ENCODE results near the gene NDUFS7. TPM values are rescaled to one million over a fixed set of nuclear protein-coding genes. Genes with fewer than 3 reads are reported as not detected.

The NDUFS7 gene
- total and polyA plus RNA-seq, 10 of the 15 experiments (the other 5 are each of a cell fraction or from before 2014, with no cell fraction given): 5.1 to 282 (median 92.9) TPM

DNA sequence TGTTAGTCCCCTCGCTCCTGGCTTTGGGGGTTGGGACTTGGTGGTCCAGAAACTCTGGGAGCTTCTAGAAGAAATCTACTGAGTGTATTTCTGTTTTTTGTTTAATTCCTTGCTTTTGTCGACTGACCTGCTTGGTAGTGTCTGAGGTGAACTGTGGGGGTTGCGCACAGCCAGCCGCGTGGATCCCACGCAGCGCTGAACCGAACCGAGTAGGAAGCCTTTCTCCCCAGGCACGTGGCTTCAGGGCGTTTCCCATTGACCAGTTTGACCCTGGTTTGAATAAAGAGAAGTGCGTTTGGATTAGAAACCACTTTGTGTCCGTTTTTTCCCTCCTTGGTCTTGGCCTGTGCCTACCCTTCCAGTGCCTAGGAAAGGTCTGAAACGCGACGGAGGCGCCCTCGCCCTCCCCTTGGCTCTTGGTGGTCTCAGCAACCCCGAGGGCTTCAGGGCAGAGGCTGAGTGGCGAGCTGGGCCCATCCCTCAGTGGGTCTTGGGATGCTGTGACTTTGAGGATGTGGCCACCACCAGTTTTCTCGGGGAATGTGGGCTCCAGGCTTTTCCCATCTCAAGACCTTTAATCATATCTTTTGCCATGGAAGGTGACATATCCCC, 51.8 kb downstream of the NDUFS7 start:
- Histone ChIP-seq H3K36me3 (ENCODE audit: control insufficient read depth in 2 of 2, insufficient read depth in 2 of 2, low read length in 1 of 2) (peaks cover 3 to 30% of the 10 kb centered on the region in 2 experiments), H3K4me2 (ENCODE audit: control insufficient read depth, insufficient read depth) (no peak overlapping the region), H3K79me2 (ENCODE audit: control insufficient read depth, insufficient read depth, low read length) (peaks cover 23% of the 10 kb centered on the region), H3K9ac (ENCODE audit: control insufficient read depth, insufficient read depth, low read length) (no peak overlapping the region), H3K9me3 (replicated peaks; ENCODE audit: control insufficient read depth, insufficient read depth, low read length) (no peaks in the 10 kb centered on the region), H3K4me3 (no peak overlapping the region), H4K20me1 (ENCODE audit: control insufficient read depth, insufficient read depth) (no peaks in the 10 kb centered on the region; the same call in 1 of the 2 replicates), H3K27me3 (replicated peaks in 1 of 2; ENCODE audit: control insufficient read depth in 2 of 2, insufficient read depth in 2 of 2, low read length in 1 of 2) (no peaks in the 10 kb centered on the region), H3K27ac (ENCODE audit: control insufficient read depth, insufficient read depth) (no peak overlapping the region), H3K4me1 (ENCODE audit: control insufficient read depth, insufficient read depth, low read length) (peaks cover 8% of the 10 kb centered on the region), H2AFZ (ENCODE audit: control insufficient read depth, low read depth, low read length) (no peak overlapping the region)
- FAIRE-seq: no peak
- peak; percentile 52; the same call in 1 of the 2 replicates for TF ChIP-seq POLR2A (IDR thresholded peaks at IDR 0.05; ENCODE audit: low read depth, low read length)
- TF ChIP-seq MYB (IDR thresholded peaks at IDR 0.05; ENCODE audit: borderline replicate concordance, low read depth, low read length): no peak
- ChIA-PET POLR2A (no interaction called here), SMC1A (ENCODE audit: uncharacterized antibody, unreplicated experiment) (interaction anchor here (0.5 kb wide), 1 partner anchor 18 kb away, joined by 3 read pairs; no protein-coding TSS in a partner anchor), CTCF (interaction anchor here (0.5 kb wide), 1 partner anchor 357 kb away, joined by 3 read pairs; no protein-coding TSS in a partner anchor), RAD21 (ENCODE audit: unreplicated experiment) (interaction anchor here (0.8 kb wide), 1 partner anchor 9 kb away, joined by 3 read pairs; no protein-coding TSS in a partner anchor)
- in situ Hi-C loops (cut with MboI): no loop called here
- intact Hi-C loops (cut with micrococcal nuclease; ENCODE audit: unreplicated experiment): no loop called here
- DNase-seq (ENCODE audit: low read depth, low spot score): no peak
- ATAC-seq: no peak
- 87% methylated on average over 21 of the region's 21 CpGs for WGBS (ENCODE audit: insufficient coverage, insufficient replicate concordance, low lambda C conversion rate, missing lambda C conversion rate)
- no TSS peak for BruUV-seq (replicated peaks)

DNA sequence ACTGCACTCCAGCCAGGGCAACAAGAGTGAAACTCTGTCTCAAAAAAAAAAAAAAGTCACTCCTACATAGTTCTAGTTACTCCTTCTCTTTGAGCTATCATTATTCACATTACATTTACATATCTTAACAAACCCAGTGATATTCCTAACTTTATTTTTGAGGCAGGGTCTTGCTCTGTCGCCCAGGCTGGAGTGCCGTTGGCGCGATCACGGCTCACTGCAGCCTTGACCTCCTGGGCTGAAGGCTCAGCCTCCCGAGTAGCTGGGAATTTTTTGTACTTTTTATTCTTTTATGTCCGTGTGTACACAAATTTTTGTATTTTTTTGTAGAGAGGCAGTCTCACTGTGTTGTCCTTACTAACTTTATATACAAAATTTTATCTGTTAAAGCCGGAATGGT, 53.9 kb downstream of the NDUFS7 start:
- FAIRE-seq: no peak
- Histone ChIP-seq H3K9me3 (replicated peaks; ENCODE audit: control insufficient read depth, insufficient read depth, low read length) (no peaks in the 10 kb centered on the region), H3K79me2 (ENCODE audit: control insufficient read depth, insufficient read depth, low read length) (peaks cover 30% of the 10 kb centered on the region), H2AFZ (ENCODE audit: control insufficient read depth, low read depth, low read length) (no peak overlapping the region; the same call in 1 of the 2 replicates), H4K20me1 (ENCODE audit: control insufficient read depth, insufficient read depth) (no peaks in the 10 kb centered on the region; the same call in 1 of the 2 replicates), H3K9ac (ENCODE audit: control insufficient read depth, insufficient read depth, low read length) (no peak overlapping the region), H3K36me3 (ENCODE audit: control insufficient read depth in 2 of 2, insufficient read depth in 2 of 2, low read length in 1 of 2) (peaks cover 15 to 37% of the 10 kb centered on the region in 2 experiments), H3K4me3 (0 out of 2 replicates have a peak overlapping the region, but pooled peaks have one; percentile 27), H3K27ac (ENCODE audit: control insufficient read depth, insufficient read depth) (no peak overlapping the region), H3K4me2 (ENCODE audit: control insufficient read depth, insufficient read depth) (no peak overlapping the region), H3K27me3 (replicated peaks in 1 of 2; ENCODE audit: control insufficient read depth in 2 of 2, insufficient read depth in 2 of 2, low read length in 1 of 2) (no peaks in the 10 kb centered on the region), H3K4me1 (ENCODE audit: control insufficient read depth, insufficient read depth, low read length) (peaks cover 8% of the 10 kb centered on the region)
- DNase-seq (ENCODE audit: low read depth, low spot score): no peak
- ChIA-PET POLR2A (no interaction called here), RAD21 (ENCODE audit: unreplicated experiment) (no interaction called here), CTCF (interaction anchor here (0.6 to 2.0 kb wide), 8 partner anchors 23 to 162 kb away, joined by 3 to 6 read pairs (median 4); partner anchors contain the start of gene FAM174C), SMC1A (ENCODE audit: uncharacterized antibody, unreplicated experiment) (interaction anchor here (0.7 to 1.4 kb wide), 3 partner anchors 17 to 75 kb away, joined by 3 to 4 read pairs (median 3); no protein-coding TSS in a partner anchor)
- TF ChIP-seq ASH2L (IDR thresholded peaks at IDR 0.05; ENCODE audit: borderline replicate concordance, low read depth) (no peak), GABPA (IDR thresholded peaks at IDR 0.05; ENCODE audit: low read depth) (no peak), ZNF207 (IDR thresholded peaks at IDR 0.05; ENCODE audit: borderline replicate concordance) (no peak), KDM1A (IDR thresholded peaks at IDR 0.05; ENCODE audit: borderline replicate concordance) (no peak), CREM (IDR thresholded peaks at IDR 0.05; ENCODE audit: low read depth) (no peak), BCL11A (IDR thresholded peaks at IDR 0.05; ENCODE audit: low read depth, low read length) (no peak), CHD4 (IDR thresholded peaks at IDR 0.05) (no peak)
- no peak for ATAC-seq
- 43% methylated on average over 8 of the region's 8 CpGs for WGBS (ENCODE audit: insufficient coverage, insufficient replicate concordance, low lambda C conversion rate, missing lambda C conversion rate)
- BruUV-seq (replicated peaks): no TSS peak
- intact Hi-C loops (cut with micrococcal nuclease; ENCODE audit: unreplicated experiment): no loop called here
- in situ Hi-C loops (cut with MboI): no loop called here

Measured in GM12878 (cell line).